ENCODE measurements around the gene ZDHHC19.

GRCh38 chr3:196207833-196208607 lies 3.2 kb downstream of the ZDHHC19 start:
- TF ChIP-seq POLR2A (IDR thresholded peaks at IDR 0.05; ENCODE audit: low read depth, low read length) (no peak), POLR2AphosphoS5 (IDR thresholded peaks at IDR 0.05; ENCODE audit: low read depth, low read length) (no peak), TAF1 (IDR thresholded peaks at IDR 0.05; ENCODE audit: borderline replicate concordance, low read depth, low read length) (no peak)

All from GM12892 (cell line).